Epithelial cell of proximal tubule (primary cell): ENCODE measurements around the gene IFI6. TPM values are rescaled to one million over a fixed set of nuclear protein-coding genes. Genes with fewer than 3 reads are reported as not detected.
"Not testable (repeated sequence)": the region's sequence is repeated elsewhere in the genome, so short reads cannot be mapped to it uniquely, and the experiment has no call there.

Experiments
- DNase-seq: peaks from one replicate; pipeline ENCODE4 v3.0.0-alpha.2; 2011; ENCODE audit warnings: low read depth
- H3K4me3 ChIP-seq: 2 replicates; pipeline ENCODE4 v1.5.1; 2011; ENCODE audit warnings: low read depth, mild to moderate bottlenecking, low read length
- total RNA-seq: library from RNA; depleted of rRNA; stranded (reverse); fragments of >200 nt; gene quantifications from 2 replicates; pipeline ENCODE4 v1.2.3, GENCODE V29; 2015
- TF ChIP-seq, protein P1 (sequence below): conservative IDR thresholded peaks from 2 replicates; pipeline ENCODE4 v1.5.1; 2012; ENCODE audit warnings: low read depth, mild to moderate bottlenecking, low read length

The IFI6 gene
- total RNA-seq, 1 donor from 2014 or later = 28.3 TPM

GRCh38 chr1:27648602-27649305 is 23.2 kb downstream of the IFI6 start:
- H3K4me3 ChIP-seq = no peak overlapping the region
- DNase-seq = no peak
- TF ChIP-seq, protein P1, sequence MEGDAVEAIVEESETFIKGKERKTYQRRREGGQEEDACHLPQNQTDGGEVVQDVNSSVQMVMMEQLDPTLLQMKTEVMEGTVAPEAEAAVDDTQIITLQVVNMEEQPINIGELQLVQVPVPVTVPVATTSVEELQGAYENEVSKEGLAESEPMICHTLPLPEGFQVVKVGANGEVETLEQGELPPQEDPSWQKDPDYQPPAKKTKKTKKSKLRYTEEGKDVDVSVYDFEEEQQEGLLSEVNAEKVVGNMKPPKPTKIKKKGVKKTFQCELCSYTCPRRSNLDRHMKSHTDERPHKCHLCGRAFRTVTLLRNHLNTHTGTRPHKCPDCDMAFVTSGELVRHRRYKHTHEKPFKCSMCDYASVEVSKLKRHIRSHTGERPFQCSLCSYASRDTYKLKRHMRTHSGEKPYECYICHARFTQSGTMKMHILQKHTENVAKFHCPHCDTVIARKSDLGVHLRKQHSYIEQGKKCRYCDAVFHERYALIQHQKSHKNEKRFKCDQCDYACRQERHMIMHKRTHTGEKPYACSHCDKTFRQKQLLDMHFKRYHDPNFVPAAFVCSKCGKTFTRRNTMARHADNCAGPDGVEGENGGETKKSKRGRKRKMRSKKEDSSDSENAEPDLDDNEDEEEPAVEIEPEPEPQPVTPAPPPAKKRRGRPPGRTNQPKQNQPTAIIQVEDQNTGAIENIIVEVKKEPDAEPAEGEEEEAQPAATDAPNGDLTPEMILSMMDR = no peak

DNA sequence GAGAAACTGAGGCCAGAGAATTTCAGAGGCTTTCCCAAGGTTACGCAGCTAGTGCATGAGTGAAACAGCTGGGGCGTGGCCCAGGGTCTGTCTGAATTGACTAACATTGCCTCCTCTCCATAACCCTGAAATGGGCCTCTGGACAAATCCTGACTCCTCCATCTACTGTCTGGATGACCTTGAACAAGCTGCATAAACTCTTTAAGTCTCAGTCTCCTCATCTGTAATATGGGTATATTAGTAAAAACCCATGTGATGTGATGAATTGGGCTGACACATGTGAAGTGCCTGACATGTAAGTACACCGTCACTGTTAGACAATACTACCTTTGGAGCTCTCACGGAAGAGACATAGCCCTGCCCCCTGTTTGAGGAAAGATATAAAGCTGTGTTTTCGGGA is 24.7 kb downstream of the IFI6 start:
- DNase-seq = no peak
- TF ChIP-seq, protein P1 = no peak
- H3K4me3 ChIP-seq = no peak overlapping the region

DNA sequence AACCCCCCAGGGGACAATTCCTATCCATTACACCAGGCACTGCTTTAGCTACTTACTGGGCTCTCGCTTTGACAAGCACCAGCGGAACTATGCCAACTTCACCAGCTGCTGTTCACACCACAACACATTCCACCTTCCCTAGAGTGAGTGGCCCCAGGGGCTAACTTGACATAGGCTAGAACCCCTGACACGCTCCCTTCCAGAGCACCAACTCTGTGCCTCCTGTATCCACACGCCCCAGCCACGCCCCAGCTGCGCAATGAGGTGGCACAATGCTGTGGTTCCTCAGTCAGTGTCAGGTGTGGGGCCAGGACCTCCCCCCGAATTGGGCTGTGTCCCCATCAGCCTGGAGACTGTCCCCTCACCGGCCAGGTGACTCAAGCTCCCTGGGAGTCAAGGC is 25.3 kb downstream of the IFI6 start:
- H3K4me3 ChIP-seq = no peak overlapping the region
- TF ChIP-seq, protein P1 = no peak
- no peak for DNase-seq

DNA sequence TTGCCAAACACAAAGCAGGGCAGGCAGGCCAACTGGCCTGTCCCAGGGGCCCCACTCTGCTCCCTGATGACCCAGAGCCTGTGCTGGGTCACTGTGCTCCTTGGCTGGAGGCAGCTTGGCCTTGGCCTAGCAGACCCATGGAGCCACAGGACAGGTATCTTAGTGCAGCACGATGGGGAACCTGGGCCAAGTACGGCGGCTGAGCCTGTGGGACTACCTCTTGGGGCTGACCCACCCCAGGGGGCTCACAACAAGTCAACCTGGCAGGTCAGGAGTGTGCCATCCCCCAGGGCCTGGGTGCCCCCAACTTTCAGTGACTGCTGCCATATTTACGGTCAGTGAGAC is 26.9 kb downstream of the IFI6 start:
- no peak overlapping the region for H3K4me3 ChIP-seq
- DNase-seq = no peak
- TF ChIP-seq, protein P1 = no peak

DNA sequence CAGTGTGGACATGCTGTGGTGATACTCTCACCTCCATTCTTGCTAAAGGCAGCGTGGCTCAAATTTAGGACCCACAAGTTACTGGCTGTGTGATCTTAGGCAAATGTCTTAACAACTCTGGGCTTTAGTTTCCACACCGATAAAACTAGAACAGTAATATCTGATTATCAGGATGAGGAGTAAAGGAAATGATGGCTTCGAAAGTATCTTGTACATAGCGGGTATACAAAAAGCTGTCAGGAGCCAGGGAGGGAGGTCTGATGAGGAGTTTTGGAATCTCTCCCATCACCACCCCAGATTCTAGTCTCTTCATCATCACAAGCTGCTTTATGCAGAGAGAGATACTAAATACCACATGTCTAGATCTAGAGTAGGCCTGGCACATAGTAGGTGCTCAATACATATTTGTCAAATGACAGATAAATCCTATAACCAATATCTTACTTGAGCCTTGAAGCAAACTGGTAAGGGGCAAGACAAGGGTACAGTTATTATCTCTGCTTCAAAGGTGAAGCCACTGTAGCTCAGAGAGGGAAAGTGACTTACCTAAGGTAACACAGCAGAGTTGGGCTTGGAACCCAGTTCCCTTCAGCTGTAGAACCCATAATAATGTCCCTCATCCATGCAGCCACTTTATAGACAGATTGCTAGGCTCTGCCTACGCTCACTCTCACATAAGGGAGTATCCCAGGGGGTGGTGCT is 27.5 kb downstream of the IFI6 start:
- H3K4me3 ChIP-seq = no peak overlapping the region
- TF ChIP-seq, protein P1 = no peak
- DNase-seq = no peak

DNA sequence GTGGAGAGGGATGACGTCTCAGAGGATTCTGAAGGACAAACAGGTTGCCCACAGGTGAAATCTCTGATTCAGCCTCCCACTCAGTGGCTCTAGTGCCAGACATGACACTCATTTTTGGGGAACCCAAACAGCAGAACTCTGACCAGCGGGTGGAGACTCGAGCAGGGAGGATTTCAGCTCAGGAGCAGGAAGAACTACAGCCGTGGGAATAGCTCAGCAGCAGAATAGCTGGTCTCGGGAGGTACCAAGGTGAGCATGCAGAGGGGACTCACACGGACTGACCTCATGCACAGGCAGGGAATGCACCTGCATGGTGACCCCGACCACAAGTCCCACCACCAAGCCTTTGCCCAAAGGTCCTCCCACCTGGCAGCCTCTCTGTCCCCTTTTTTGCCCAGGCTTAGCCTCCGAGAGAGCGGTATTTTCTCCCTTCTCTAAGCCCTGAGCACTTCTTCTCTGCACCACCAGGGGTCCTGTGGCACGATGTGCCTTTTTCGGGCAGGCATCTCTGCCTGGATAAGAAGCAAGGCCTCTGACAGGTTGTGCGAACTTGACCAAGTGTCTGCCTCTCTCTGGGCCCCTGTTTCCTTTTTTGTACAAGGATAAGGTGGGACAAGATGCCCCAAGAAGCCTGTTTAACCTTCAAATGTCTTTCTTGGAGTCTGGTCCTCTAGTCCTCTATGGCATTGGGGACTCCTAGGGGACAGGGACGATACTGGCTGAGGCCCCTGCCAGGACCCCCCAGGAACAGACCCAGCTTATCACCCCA is 28.2 kb downstream of the IFI6 start:
- no peak overlapping the region for H3K4me3 ChIP-seq
- no peak for DNase-seq
- TF ChIP-seq, protein P1 = peak; percentile 87

DNA sequence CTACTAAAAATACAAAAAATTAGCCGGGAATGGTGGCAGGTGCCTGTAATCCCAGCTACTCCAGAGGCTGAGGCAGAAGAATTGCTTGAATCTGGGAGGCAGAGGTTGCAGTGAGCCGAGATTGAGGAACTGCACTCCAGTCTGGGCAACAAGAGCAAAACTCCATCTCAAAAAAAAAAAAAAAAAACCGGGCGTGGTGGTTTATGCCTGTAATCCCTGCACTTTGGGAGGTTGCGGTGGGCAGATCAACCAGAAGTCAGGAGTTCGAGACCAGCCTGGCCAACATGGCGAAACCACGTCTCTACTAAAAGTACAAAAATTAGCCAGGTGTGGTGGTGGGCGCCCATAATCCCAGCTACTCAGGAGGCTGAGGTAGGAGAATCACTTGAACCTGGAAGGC is 31.5 kb downstream of the IFI6 start:
- DNase-seq, H3K4me3 ChIP-seq: not testable (repeated sequence)
